ENCODE results near the gene ATRAID.

DNA sequence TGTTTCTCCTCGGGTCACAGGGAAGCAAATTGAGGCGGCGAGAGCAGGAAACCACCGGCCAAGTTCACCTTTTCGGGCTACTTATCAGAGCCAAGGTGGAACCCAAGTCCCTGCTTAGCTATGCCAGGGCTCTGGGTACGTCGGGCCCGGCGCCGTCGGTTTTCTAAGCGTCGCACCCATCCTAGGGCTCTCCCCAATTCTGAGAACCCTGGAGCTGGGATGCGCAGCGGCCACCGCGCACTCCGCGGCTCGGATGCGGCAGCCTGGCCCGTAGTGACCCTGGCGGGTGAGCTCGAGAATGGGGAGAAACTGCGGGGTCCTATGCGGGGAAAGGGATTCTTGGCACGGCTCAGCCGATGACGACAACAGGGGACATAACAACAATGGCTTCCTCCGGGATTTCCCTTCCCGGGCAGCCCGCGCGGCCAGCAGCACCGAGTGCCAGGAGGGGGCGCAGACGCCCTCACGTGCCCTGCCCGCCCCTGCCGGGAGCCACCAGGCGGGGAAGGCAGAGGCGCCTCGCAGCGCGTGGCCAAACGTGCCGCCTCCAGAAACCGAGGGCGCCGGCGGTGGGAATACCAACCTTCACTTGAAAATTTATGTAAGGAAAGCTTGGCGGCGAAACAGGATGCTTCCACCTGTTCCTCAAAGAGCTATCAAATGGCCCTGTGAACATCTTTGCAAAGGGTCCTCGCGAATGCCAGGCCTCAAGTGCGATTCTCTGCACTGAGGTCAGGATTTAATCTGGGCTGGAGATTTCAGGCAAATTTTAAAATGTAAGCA is 53.1 kb downstream of the ATRAID start:
- TF ChIP-seq EP300 (IDR thresholded peaks at IDR 0.05) (no peak), POLR2AphosphoS5 (IDR thresholded peaks at IDR 0.05) (peak in 1 of 3 donors; percentile 37), POLR2A (IDR thresholded peaks at IDR 0.05) (no peak)
- TF ChIP-seq, protein P1, sequence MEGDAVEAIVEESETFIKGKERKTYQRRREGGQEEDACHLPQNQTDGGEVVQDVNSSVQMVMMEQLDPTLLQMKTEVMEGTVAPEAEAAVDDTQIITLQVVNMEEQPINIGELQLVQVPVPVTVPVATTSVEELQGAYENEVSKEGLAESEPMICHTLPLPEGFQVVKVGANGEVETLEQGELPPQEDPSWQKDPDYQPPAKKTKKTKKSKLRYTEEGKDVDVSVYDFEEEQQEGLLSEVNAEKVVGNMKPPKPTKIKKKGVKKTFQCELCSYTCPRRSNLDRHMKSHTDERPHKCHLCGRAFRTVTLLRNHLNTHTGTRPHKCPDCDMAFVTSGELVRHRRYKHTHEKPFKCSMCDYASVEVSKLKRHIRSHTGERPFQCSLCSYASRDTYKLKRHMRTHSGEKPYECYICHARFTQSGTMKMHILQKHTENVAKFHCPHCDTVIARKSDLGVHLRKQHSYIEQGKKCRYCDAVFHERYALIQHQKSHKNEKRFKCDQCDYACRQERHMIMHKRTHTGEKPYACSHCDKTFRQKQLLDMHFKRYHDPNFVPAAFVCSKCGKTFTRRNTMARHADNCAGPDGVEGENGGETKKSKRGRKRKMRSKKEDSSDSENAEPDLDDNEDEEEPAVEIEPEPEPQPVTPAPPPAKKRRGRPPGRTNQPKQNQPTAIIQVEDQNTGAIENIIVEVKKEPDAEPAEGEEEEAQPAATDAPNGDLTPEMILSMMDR (IDR thresholded peaks at IDR 0.05) = peak in 4 of 7 experiments; percentile 28 to 47 (median 41)

Measured in stomach (tissue), 4 donors.